NT2/D1 (cell line): ENCODE data around the gene NFIL3.

ENCODE experiments used
- YY1 ChIP-seq: IDR thresholded peaks from 2 replicates; pipeline ENCODE4 v1.6.1; 2011; ENCODE audit not compliant: insufficient read length, insufficient read depth
- ZNF274 ChIP-seq: IDR thresholded peaks from 2 replicates; pipeline ENCODE4 v1.6.1; 2011; ENCODE audit warnings: mild to moderate bottlenecking, low read depth, low read length

- TF ChIP-seq ZNF274 (no peak), YY1 (no peak)
Observed at GRCh38 chr9:91429501-91429900, 5.9 kb upstream of the NFIL3 start.
